SJCRH30 (cell line): Measurements from ENCODE around the gene CFAP65. TPM values are rescaled to one million over a fixed set of nuclear protein-coding genes. Genes with fewer than 3 reads are reported as not detected.

ENCODE experiments used
- DNase-seq, 2 experiments: peaks; one replicate each; pipeline ENCODE4 v3.0.0-alpha.2; 2015 to 2020
- H3K27ac ChIP-seq: fragments of 250-450 bp; sonication (Bioruptor Pico); 2 replicates; pipeline ENCODE4 v1.5.1; 2020; ENCODE audit warnings: mild to moderate bottlenecking, moderate library complexity
- H3K27me3 ChIP-seq: fragments of 250-450 bp; sonication (Bioruptor Pico); 2 replicates; pipeline ENCODE4 v1.5.1; 2020; ENCODE audit warnings: mild to moderate bottlenecking, moderate library complexity
- H3K36me3 ChIP-seq: fragments of 250-450 bp; sonication (Bioruptor Pico); 2 replicates; pipeline ENCODE4 v1.5.1; 2020; ENCODE audit warnings: mild to moderate bottlenecking, moderate library complexity
- H3K4me1 ChIP-seq: fragments of 250-450 bp; sonication (Bioruptor Pico); 2 replicates; pipeline ENCODE4 v1.5.1; 2020; ENCODE audit warnings: mild to moderate bottlenecking, moderate library complexity
- H3K4me3 ChIP-seq: fragments of 250-450 bp; sonication (Bioruptor Pico); 2 replicates; pipeline ENCODE4 v1.5.1; 2020; ENCODE audit warnings: mild to moderate bottlenecking, moderate library complexity
- H3K9me3 ChIP-seq: fragments of 250-450 bp; sonication (Bioruptor Pico); replicated peaks from 2 replicates; pipeline ENCODE4 v1.5.1; 2020; ENCODE audit warnings: mild to moderate bottlenecking, moderate library complexity
- total RNA-seq: library from RNA; depleted of rRNA; stranded (reverse); fragments of >200 nt; shearing (Covaris generic); gene quantifications from 2 replicates; pipeline ENCODE4 v1.2.3, GENCODE V29; 2014; rRNA removed

Gene CFAP65
- not detected in 2 replicates for total RNA-seq

GRCh38 chr2:219041252-219041651 is at the start of gene CFAP65:
CFAP65 (minus strand) TSS chr2:219041516; CDS start chr2:219039048, 2,468 bp downstream.
- Histone ChIP-seq H3K27ac (no peak within 1 kb of the TSS), H3K9me3 (no peaks in the 10 kb centered on the region), H3K4me3 (no peak within 1 kb of the TSS), H3K4me1 (no peaks in the 10 kb centered on the region), H3K36me3 (no peaks in the 10 kb centered on the region), H3K27me3 (0 out of 2 replicates have a peak, but pooled peaks cover 6% of the 10 kb centered on the region)
- no peak for DNase-seq

- no peaks in the 10 kb centered on the region for H3K27me3 ChIP-seq
- H3K4me1 ChIP-seq = peaks cover 40% of the 10 kb centered on the region
- H3K27ac ChIP-seq = no peak overlapping the region
- 0 out of 2 replicates have a peak, but pooled peaks cover 2% of the 10 kb centered on the region for H3K36me3 ChIP-seq
- H3K9me3 ChIP-seq = 0 out of 2 replicates have a peak, but pooled peaks cover 2% of the 10 kb centered on the region
- no peak overlapping the region for H3K4me3 ChIP-seq
- DNase-seq = no peak
These were observed 49.4 kb upstream of the CFAP65 start for GRCh38 chr2:219090436-219091299.

- H3K36me3 ChIP-seq = 0 out of 2 replicates have a peak, but pooled peaks cover 2% of the 10 kb centered on the region
- no peak for DNase-seq
- H3K27me3 ChIP-seq = no peaks in the 10 kb centered on the region
- H3K9me3 ChIP-seq = 0 out of 2 replicates have a peak, but pooled peaks cover 2% of the 10 kb centered on the region
- peaks cover 40% of the 10 kb centered on the region for H3K4me1 ChIP-seq
- H3K4me3 ChIP-seq = no peak overlapping the region
- no peak overlapping the region for H3K27ac ChIP-seq
These were observed 48.0 kb upstream of the CFAP65 start for GRCh38 chr2:219089330-219089729.

GRCh38 chr2:219087848-219088247 is 46.5 kb upstream of the CFAP65 start:
- DNase-seq = no peak
- no peaks in the 10 kb centered on the region for H3K27me3 ChIP-seq

GRCh38 chr2:219087361-219087760 is 46.0 kb upstream of the CFAP65 start:
- peak overlapping the region; percentile 100 for H3K27ac ChIP-seq
- H3K36me3 ChIP-seq = 0 out of 2 replicates have a peak, but pooled peaks cover 2% of the 10 kb centered on the region
- peaks cover 29% of the 10 kb centered on the region for H3K4me1 ChIP-seq
- peak overlapping the region; percentile 38 for H3K4me3 ChIP-seq
- H3K27me3 ChIP-seq = no peaks in the 10 kb centered on the region
- 0 out of 2 replicates have a peak, but pooled peaks cover 2% of the 10 kb centered on the region for H3K9me3 ChIP-seq
- DNase-seq = peak; percentile 97 to 99

More at GRCh38 chr2:219087848-219088247, 46.5 kb upstream of the CFAP65 start:
- peaks cover 29% of the 10 kb centered on the region for H3K4me1 ChIP-seq
- 0 out of 2 replicates have a peak, but pooled peaks cover 2% of the 10 kb centered on the region for H3K36me3 ChIP-seq
- H3K9me3 ChIP-seq = 0 out of 2 replicates have a peak, but pooled peaks cover 2% of the 10 kb centered on the region
- no peak overlapping the region for H3K4me3 ChIP-seq
- peak overlapping the region; percentile 100 for H3K27ac ChIP-seq

GRCh38 chr2:219086196-219086595 is 44.9 kb upstream of the CFAP65 start:
- Histone ChIP-seq H3K4me3 (peak overlapping the region; percentile 38), H3K4me1 (peaks cover 29% of the 10 kb centered on the region), H3K9me3 (0 out of 2 replicates have a peak, but pooled peaks cover 2% of the 10 kb centered on the region), H3K36me3 (0 out of 2 replicates have a peak, but pooled peaks cover 2% of the 10 kb centered on the region), H3K27ac (peak overlapping the region; percentile 100), H3K27me3 (no peaks in the 10 kb centered on the region)
- no peak for DNase-seq

- H3K9me3 ChIP-seq = 0 out of 2 replicates have a peak, but pooled peaks cover 2% of the 10 kb centered on the region
- DNase-seq = no peak
- H3K27ac ChIP-seq = no peak overlapping the region
- H3K36me3 ChIP-seq = 0 out of 2 replicates have a peak, but pooled peaks cover 2% of the 10 kb centered on the region
- H3K4me3 ChIP-seq = no peak overlapping the region
- peaks cover 29% of the 10 kb centered on the region for H3K4me1 ChIP-seq
- no peaks in the 10 kb centered on the region for H3K27me3 ChIP-seq
These were observed 43.5 kb upstream of the CFAP65 start for GRCh38 chr2:219084791-219085190.

- H3K27me3 ChIP-seq = no peaks in the 10 kb centered on the region
- no peaks in the 10 kb centered on the region for H3K36me3 ChIP-seq
- no peak overlapping the region for H3K4me3 ChIP-seq
- DNase-seq = no peak
- no peaks in the 10 kb centered on the region for H3K9me3 ChIP-seq
- peaks cover 22% of the 10 kb centered on the region for H3K4me1 ChIP-seq
- no peak overlapping the region for H3K27ac ChIP-seq
These were observed 41.1 kb upstream of the CFAP65 start for GRCh38 chr2:219082332-219082958.

- no peak for DNase-seq
- Histone ChIP-seq H3K27ac (no peak overlapping the region), H3K4me3 (no peak overlapping the region), H3K36me3 (no peaks in the 10 kb centered on the region), H3K4me1 (peaks cover 19% of the 10 kb centered on the region), H3K9me3 (no peaks in the 10 kb centered on the region), H3K27me3 (no peaks in the 10 kb centered on the region)
These were observed 40.5 kb upstream of the CFAP65 start for GRCh38 chr2:219081701-219082331.

GRCh38 chr2:219081096-219081495 is 39.8 kb upstream of the CFAP65 start:
- Histone ChIP-seq H3K4me3 (no peak overlapping the region), H3K9me3 (no peaks in the 10 kb centered on the region), H3K27me3 (no peaks in the 10 kb centered on the region), H3K4me1 (peaks cover 12% of the 10 kb centered on the region), H3K27ac (no peak overlapping the region), H3K36me3 (no peaks in the 10 kb centered on the region)
- no peak for DNase-seq

- no peaks in the 10 kb centered on the region for H3K9me3 ChIP-seq
- no peak overlapping the region for H3K27ac ChIP-seq
- H3K4me3 ChIP-seq = no peak overlapping the region
- no peaks in the 10 kb centered on the region for H3K36me3 ChIP-seq
- DNase-seq = no peak
- no peaks in the 10 kb centered on the region for H3K4me1 ChIP-seq
- no peaks in the 10 kb centered on the region for H3K27me3 ChIP-seq
These were observed 38.1 kb upstream of the CFAP65 start for GRCh38 chr2:219079417-219079816.

- Histone ChIP-seq H3K27me3 (no peaks in the 10 kb centered on the region), H3K4me3 (no peak overlapping the region), H3K4me1 (no peaks in the 10 kb centered on the region), H3K36me3 (no peaks in the 10 kb centered on the region), H3K27ac (no peak overlapping the region), H3K9me3 (no peaks in the 10 kb centered on the region)
- no peak for DNase-seq
These were observed 37.6 kb upstream of the CFAP65 start for GRCh38 chr2:219078951-219079350.

- DNase-seq = peak in 1 of 2 experiments; percentile 31
- no peak overlapping the region for H3K4me3 ChIP-seq
- H3K9me3 ChIP-seq = no peaks in the 10 kb centered on the region
- H3K27ac ChIP-seq = no peak overlapping the region
- H3K36me3 ChIP-seq = no peaks in the 10 kb centered on the region
- no peaks in the 10 kb centered on the region for H3K27me3 ChIP-seq
- no peaks in the 10 kb centered on the region for H3K4me1 ChIP-seq
These were observed 36.8 kb upstream of the CFAP65 start for GRCh38 chr2:219078126-219078525.

GRCh38 chr2:219076253-219076652 is 34.9 kb upstream of the CFAP65 start:
- H3K4me1 ChIP-seq = no peaks in the 10 kb centered on the region
- DNase-seq = no peak
- no peaks in the 10 kb centered on the region for H3K9me3 ChIP-seq
- no peak overlapping the region for H3K27ac ChIP-seq
- no peaks in the 10 kb centered on the region for H3K27me3 ChIP-seq
- H3K36me3 ChIP-seq = no peaks in the 10 kb centered on the region
- no peak overlapping the region for H3K4me3 ChIP-seq
